Brain pericyte (primary cell): Measurements from ENCODE around the gene RPL12.
"Not testable (repeated sequence)": the region's sequence is repeated elsewhere in the genome, so short reads cannot be mapped to it uniquely, and the experiment has no call there.

Source experiments
- DNase-seq: peaks from one replicate; pipeline ENCODE4 v3.0.0-alpha.2; 2012; ENCODE audit warnings: low read depth, low spot score

Gene RPL12

DNA sequence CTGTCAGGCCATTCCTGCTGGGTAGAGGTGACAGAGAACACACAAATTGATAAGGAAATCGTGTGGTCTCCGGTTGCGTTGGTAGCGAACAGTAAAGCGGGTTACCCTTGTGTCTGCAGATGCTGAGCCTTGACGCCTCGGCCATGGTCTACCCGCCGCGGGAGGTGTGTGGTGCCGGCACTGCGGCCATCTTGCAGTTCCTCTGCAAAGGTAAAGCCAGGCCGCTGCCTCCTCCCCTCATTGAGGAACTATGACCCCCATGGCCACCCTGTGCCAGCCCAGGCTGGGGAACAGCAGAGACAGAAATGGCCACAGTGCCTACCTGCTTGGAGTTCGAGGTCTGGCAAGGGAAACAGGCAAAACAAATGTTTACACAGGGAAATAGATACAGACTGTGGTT is 16.4 kb upstream of the RPL12 start:
- DNase-seq = no peak

GRCh38 chr9:127466407-127466917 is 15.3 kb upstream of the RPL12 start:
- not testable (repeated sequence) for DNase-seq

GRCh38 chr9:127463911-127464310 is 12.7 kb upstream of the RPL12 start:
- DNase-seq = no peak

DNA sequence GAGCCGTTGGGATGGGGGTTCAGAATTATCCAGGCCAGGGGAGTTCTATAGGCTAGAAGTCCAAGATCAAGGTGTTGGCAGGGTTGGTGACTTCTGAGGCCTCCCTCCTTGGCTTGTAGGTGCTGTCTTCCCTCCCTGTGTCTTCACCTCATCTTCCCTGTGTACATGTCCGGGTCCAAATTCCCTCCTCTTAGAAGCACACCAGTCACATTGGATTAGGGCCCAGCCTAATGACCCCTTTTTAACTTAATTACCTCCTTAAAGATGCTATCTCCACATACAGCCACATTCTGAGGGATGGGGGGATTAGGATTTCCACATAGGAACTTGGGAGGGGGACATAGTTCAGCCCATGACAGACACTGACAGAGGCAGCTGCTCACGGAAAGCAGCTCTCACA is 12.2 kb upstream of the RPL12 start:
- DNase-seq = no peak

GRCh38 chr9:127458921-127459320 is 7.7 kb upstream of the RPL12 start:
- no peak for DNase-seq

GRCh38 chr9:127457191-127457878 is 6.1 kb upstream of the RPL12 start:
- DNase-seq = no peak

DNA sequence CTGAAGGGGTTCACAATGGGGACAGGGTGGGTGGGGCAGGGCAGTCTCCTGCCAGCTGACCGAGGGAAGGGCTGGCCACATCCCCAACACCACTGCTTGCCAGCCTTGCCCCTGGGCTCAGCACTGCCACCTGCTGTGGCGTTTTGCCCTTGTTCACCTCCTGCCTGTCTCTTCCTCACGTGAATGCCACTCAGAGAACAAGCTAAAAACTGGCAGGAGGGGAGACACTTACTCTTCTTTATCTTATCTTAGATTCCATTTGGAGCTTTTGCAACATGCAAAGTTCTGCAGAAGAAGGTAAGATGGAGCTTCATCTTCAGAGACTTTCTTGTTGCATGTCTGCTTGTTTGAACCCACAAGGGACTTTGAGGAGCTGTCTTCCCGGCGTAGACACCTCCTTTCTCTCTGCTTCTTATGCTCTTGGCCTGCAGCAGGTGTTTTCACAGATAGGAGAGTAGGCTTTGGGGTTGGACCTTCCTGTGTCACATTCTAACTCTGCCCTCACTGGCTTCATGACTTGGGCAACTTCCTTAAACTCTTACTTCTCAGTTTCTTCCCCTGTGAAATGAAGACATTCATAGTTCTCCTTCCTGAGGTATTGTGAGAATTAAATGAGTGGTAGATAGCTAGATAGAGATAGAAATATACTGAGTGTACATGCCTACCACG is 4.3 kb upstream of the RPL12 start:
- DNase-seq = no peak

DNA sequence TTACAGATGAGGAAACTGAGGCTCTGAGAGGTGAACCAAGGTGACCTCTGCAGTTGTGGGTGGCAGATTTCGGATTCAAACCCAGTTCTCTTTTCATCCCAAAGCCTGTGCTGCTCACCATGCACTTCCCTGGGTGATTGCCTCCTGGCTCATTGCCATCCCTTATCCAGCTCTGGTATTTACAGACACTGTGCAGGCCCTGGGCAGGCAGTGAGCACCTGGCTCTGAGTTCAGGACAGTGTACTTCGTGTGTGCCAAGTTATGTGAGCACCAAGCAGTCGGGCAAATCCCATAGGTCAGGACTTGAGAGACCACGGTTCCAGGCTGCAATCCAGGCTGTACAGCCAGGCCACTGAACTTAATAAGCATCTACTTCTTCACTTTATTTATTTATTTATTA is 1.5 kb upstream of the RPL12 start:
- no peak for DNase-seq

GRCh38 chr9:127451858-127452656 is 851 bp upstream of the RPL12 start:
- no peak for DNase-seq

- DNase-seq = no peak
Measured at GRCh38 chr9:127451608-127451857, 327 bp upstream of the RPL12 start.

GRCh38 chr9:127450243-127450760 is 904 bp downstream of the RPL12 start:
- no peak for DNase-seq

DNA sequence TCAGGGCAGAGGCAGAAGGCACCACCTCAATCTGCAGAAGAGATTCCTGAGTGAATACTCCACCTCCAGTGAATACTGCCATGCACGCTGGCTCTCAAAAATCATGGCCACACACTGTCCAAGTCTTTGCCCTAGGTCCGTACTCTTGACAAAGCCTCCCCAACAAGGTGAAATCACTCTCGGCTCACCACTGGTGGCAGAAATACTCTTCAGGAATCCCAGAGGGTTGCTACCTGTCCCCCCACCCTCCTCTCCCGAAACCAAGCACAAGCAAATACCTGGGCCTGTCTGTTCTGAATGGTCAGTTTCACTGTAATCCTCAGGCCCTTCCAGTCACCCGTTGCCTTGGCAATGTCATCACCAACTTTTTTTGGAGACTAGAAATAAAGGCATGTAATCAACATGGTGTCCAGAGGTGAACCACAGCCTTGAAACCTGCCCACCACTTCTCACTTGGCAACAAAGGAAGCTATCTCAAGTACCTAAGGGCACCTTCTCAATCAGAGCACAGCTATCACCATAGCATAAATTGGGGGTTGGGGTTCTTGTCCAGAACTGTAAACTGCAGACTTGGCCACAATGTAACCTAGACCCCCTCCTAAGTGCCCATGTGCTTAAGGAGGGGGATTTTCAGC is 1.8 kb downstream of the RPL12 start:
- DNase-seq = no peak

GRCh38 chr9:127448112-127448805 is 2.9 kb downstream of the RPL12 start:
- no peak for DNase-seq

GRCh38 chr9:127447416-127448111 is 3.6 kb downstream of the RPL12 start:
- DNase-seq = no peak

GRCh38 chr9:127446713-127447415 is 4.3 kb downstream of the RPL12 start:
- no peak for DNase-seq

DNA sequence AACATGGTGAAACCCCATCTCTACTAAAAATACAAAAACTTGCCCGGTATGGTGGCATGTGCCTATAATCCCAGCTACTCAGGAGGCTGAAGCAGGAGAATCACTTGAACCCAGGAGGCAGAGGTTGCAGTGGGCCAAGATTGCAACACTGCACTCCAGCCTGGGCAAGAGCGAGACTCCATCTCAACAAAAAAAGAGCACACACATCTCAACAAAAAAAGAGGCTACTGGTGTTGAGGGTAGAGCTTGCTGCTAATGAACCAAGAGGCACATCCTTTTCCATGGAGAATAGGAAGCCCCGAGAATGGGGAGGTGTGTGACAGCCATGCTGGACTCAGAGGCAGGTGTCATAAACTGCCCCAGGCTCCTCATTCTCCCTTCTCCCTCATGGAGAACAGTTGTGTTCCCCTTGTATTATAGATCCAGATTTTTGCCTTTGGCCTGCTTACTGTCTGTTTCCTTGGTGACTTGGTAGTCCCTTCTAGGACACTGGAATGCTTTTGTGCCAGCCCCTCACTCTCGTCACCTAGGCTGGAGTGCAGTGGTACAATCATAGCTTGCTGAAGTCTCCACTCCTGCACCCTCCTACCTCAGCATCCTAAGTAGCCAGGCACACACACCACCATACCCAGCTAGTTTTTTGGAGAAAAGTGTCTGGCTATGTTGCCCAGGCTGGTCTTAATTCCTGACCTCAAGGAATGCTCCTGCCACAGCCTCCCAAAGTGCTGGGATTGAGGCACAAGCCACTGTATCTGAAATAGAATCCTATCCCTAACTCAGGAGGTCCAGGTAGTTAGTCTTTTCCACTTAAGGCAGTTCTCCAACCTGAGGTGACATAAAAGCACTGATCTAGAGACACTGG is 5.1 kb downstream of the RPL12 start:
- no peak for DNase-seq

DNA sequence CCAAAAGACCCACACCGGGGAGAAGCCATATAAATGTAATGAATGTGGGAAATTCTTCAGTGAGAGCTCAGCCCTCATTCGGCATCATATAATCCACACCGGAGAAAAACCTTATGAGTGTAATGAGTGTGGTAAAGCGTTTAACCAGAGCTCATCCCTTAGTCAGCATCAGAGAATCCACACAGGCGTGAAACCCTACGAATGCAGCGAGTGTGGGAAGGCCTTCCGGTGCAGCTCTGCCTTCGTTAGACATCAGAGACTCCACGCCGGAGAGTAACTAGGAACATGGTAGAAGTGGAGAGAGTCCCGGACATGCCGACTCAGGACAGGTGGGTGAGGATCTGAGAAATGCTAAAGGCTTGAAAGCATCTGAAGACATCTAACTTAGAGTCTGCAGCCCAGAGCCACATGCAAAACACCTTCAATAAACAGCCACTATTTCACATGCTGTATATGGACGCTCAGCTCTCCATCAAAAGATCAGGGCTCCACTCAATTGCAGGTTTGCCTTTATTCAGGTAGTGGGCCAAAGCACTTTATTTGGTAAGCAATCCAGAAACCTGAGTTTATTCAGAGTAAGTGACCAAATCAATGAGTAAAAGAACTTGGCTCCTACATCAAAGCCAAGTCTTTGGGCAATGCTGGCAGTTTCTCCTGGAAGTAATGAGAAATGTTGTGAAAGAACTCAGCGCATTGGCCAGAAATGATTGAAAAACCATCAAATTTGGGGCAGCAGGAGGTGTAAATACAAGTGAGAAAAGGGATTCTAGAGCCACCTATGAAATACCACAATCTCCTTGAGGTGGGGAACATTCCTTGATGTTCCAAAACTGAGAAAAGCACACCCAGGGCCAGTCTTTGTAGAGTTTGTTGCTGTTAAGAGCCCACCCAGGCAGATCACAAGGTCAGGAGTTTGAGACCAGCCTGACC is 6.0 kb downstream of the RPL12 start:
- DNase-seq = no peak

DNA sequence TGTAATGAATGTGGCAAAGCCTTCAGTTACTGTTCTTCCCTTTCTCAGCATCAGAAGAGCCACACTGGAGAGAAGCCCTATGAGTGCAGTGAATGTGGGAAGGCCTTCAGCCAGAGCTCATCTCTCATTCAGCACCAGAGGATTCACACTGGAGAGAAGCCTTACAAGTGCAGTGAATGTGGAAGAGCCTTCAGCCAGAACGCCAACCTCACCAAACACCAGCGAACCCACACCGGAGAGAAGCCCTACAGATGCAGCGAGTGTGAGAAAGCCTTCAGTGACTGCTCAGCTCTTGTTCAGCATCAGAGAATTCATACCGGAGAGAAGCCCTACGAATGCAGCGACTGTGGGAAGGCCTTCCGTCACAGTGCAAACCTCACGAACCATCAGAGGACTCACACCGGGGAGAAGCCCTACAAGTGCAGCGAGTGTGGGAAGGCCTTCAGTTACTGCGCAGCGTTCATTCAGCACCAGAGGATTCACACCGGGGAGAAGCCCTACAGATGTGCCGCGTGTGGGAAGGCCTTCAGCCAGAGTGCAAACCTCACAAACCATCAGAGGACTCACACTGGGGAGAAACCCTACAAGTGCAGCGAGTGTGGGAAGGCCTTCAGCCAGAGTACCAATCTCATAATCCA is 6.8 kb downstream of the RPL12 start:
- DNase-seq = no peak
